NCI-H1105 treated with DMSO at 0.1 percent for 48 hours (cell line): Measurements from ENCODE around the gene PARP12.
"Not testable (repeated sequence)": the region's sequence is repeated elsewhere in the genome, so short reads cannot be mapped to it uniquely, and the experiment has no call there.

Source experiments
- DNase-seq: peaks from one replicate; lab custom pipeline; 2025; lab: John Stamatoyannopoulos, UW

Gene PARP12, protein sequence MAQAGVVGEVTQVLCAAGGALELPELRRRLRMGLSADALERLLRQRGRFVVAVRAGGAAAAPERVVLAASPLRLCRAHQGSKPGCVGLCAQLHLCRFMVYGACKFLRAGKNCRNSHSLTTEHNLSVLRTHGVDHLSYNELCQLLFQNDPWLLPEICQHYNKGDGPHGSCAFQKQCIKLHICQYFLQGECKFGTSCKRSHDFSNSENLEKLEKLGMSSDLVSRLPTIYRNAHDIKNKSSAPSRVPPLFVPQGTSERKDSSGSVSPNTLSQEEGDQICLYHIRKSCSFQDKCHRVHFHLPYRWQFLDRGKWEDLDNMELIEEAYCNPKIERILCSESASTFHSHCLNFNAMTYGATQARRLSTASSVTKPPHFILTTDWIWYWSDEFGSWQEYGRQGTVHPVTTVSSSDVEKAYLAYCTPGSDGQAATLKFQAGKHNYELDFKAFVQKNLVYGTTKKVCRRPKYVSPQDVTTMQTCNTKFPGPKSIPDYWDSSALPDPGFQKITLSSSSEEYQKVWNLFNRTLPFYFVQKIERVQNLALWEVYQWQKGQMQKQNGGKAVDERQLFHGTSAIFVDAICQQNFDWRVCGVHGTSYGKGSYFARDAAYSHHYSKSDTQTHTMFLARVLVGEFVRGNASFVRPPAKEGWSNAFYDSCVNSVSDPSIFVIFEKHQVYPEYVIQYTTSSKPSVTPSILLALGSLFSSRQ

DNA sequence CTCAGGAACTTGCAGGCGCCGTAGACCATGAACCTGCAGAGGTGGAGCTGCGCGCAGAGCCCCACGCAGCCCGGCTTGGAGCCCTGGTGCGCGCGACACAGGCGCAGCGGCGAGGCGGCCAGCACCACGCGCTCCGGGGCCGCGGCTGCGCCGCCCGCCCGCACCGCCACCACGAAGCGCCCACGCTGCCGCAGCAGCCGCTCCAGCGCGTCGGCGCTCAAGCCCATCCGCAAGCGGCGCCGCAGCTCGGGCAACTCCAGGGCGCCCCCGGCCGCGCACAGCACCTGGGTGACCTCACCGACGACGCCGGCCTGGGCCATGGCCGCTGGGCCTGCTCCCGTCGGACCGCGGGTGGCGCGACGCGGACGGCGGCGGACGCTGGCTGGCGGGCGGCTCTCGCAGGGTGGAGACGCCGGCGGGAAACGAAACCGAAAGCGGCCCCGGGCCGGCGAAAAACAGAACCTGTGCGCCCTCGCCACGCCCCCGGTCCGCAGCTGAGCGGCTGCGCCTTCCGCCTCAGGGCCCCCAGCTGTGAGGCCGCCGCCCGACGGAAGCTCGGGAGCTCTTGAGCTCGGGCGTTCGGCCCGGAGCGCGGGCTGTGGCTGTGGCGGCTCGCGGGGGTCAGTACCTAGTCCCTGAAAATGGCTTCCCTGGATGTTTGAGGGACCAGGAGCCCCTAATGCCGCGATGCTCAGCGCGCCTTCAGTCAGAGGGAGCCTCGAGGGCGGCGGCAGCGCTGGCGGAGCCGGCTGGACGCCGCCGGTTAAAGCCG, at the start of gene PARP12:
TSS of gene PARP12 (minus strand) at position 424 of the 772 bp plus-strand sequence. CDS start at position 320, 104 bp downstream.
- DNase-seq = peak; percentile 47

GRCh38 chr7:140108777-140109176, 46.0 kb upstream of the PARP12 start:
- not testable (repeated sequence) for DNase-seq

GRCh38 chr7:140096459-140096858, 33.7 kb upstream of the PARP12 start:
- DNase-seq = no peak

DNA sequence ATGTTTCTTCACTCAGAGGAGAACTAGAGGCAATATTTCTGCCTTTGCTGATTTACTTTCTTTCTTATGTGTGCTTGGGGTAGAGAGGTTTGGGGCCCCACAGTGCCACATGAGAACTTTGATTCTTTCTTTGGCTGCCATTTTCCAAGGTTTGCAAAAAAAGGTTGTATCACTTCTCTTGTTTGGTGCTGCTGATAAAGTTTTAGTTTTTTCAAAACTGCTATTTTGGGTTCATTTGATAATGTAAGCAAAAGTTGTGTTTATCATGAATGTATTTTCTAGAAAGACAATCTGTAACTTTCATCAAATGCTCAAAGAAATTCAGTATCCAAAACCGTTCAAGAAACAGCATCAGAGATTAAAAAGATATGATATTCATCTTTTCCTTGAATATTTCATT, 30.6 kb upstream of the PARP12 start:
- no peak for DNase-seq

DNA sequence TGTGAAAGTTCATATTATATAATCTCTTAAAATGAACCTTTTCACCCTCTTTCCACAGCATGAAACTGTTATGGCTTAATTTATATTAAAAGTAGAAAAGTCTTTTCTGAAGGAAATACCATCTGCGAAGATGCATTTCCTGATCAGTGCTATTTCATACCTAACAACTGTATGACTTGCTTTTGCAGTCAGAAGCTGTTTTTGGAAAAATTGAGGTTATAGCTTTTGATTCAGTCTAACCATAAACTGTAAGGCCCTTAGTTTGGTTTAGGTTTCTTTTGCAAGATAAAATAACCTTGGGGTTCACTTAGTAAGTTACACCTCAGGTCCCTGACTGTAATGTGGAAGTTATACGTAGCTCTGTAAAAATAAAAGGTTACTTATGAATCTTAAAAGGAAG, 22.7 kb upstream of the PARP12 start:
- DNase-seq = no peak

DNA sequence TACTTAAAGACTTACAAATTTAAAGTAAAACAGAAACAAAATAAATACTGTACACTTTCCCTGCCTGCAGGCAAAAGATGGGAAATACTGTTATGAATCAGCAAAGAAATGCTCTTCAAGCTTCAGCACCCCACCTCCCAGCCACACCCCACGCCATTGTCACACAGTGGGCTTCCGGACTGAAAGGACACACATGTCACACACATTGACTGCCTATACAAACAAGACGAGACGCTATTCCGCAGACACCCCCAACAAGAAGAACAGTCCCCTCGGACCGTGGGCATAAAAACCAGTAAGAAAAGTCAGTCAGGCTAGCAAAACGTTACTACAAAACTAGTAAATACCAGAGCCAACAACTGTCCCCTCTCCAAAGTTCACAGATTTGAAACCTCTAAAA, 22.2 kb upstream of the PARP12 start:
- DNase-seq = no peak

- no peak for DNase-seq
Measured at GRCh38 chr7:140084142-140084655, 21.4 kb upstream of the PARP12 start.

GRCh38 chr7:140082770-140083169, 20.0 kb upstream of the PARP12 start:
- DNase-seq = no peak

GRCh38 chr7:140081774-140082425, 19.1 kb upstream of the PARP12 start:
- DNase-seq = no peak

GRCh38 chr7:140080919-140081318, 18.2 kb upstream of the PARP12 start:
- DNase-seq = no peak

DNA sequence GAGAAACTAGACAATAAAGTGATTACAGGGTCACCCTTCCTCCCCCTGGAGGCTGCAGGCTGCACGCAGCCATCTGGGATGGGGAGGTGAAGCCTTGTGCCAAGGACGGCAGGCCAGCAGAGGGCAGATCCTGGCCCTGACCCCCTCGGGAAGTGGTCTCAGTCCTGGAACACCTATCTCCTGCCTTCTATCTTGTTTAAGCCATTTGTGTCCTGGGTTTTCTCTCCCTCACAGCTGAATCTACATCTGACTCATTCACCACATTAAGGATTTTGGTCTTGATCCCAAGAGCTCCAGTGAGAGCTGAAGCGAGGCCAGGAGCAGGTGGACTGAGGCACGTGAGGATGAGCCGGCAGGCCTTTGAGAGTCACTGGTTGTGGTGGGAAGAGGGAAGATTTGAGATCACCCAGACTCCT, 16.4 kb upstream of the PARP12 start:
- no peak for DNase-seq

DNA sequence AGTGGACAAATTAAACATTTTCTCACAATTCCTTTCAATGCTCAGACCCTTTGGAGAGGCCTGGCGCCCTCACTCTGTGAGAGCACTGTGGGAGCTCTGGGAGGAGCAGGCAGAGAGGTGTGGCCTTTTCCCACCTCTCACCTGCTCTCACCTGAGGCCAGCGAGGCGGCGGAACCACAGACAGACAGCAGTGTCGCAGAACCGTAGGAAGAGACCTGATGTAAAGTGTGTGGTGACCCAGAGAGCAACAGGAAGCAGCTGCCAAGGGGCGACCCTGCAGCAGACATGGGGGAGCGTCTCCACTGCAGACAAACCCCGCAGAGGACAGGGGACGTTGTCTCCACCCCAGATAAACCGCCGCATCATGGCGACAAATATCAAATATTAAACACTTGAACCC, 15.6 kb upstream of the PARP12 start:
- DNase-seq = no peak

GRCh38 chr7:140074780-140075179, 12.0 kb upstream of the PARP12 start:
- DNase-seq = no peak

GRCh38 chr7:140070546-140070945, 7.8 kb upstream of the PARP12 start:
- DNase-seq = no peak

DNA sequence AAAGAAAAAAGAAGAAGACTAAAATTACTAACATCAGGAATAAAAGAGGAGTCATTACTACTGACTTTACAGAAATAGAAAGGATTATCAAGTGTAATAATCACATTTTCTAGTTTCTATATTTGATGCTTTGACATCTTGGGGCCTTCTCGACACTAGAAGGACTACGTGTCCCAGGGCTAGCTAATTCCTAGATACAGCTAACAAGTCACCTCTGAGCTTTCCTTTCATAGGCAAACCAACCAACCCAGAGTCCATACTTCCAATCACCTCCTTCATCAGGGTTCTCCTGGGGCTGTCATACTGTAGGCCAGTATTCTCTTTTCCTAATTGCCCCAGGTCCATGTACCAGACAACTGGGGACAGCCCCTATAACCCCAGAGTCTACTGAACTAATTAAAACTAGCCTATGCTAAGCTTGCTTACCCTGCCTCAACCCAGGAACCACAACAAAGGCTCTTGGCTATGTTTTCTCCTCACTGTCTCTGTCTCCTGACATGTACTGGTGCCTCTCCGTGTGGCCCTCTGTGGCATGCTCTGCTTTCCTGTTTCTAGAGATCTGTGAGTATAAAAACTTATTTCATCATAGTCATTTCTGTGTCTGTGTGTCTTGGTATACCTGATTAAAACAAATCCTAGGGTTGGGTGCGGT, 6.7 kb upstream of the PARP12 start:
- no peak for DNase-seq

DNA sequence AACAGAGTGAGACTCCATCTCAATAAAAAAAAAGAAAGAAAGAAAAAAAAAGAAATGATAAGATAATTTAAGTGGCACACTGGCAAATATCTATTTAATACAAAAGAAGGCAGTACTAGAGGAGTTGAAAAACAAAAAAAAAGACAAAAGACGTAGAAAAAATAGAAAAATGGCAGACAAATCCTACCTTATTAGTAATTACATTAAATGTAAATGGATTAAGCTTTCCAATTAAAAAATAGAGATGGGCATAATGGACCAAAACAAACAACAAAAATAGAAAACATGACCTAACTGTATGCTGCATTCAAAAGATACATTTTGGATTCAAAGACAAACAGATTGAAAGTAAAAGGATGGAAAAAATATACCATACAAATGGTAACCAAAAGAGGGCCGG, 5.3 kb upstream of the PARP12 start:
- DNase-seq = no peak

- DNase-seq = no peak
Measured at GRCh38 chr7:140067052-140067451, 4.3 kb upstream of the PARP12 start.

DNA sequence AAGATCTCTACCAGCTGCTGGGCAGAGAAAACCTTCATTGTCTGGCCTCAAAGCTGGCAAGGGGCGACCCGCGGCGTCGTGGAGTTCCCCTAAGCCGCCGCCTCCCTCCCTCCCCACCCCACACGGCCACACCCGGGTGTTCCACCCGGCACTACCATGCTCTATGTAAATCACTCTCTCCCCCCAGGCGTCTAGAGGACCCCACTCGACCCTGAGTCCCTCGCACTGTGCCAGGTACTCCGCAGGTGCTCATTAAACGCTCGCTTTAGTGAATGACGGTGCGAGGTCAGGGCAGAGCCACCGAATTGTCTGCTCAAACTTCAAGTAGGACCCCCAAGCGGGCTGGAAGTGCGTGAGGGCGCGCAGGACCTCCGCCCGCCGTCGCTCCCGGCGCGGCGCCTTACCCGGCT, 628 bp downstream of the PARP12 start:
- no peak for DNase-seq

- no peak for DNase-seq
Measured at GRCh38 chr7:140061607-140061930, 1.2 kb downstream of the PARP12 start.

DNA sequence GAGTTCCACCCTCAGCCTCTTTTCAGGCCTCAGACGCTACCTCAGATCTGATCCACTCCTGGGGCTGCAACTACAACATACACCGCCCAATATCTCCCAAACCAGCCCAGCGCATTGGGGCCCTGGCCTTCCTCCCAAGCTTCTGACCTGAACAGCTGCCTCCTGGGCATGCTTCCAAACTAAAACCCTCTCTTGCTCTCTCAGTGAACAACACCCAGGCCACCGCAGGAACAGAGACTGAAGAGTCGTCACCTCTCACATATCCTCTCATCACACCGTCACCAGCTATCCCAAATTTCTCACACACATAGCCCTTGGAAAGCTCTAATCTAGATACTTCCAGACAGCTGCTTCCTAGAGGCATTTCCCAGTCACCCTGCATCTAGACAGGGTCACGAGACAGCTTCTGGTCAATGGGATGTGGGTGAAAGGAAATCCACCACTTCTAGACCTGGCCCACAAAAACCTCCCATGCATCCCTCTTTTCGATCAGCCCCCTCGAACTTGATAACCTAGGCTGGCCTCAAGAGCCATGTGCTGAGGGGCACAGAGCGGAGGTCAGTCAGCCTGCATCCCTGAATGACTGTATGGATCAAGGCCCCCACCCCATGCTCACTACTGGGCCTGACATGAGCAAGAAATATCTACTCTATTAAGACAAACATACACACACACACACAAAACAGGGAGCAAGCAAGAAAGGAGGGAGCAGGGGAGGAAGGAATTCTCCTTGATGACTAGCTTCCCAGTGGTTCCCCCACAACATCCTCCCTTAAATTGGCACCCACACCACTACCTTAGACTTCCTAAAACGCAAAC, 1.8 kb downstream of the PARP12 start:
- peak; percentile 64 for DNase-seq

- DNase-seq = no peak
Measured at GRCh38 chr7:140060243-140060630, 2.5 kb downstream of the PARP12 start.
